DOHH2 (cell line): Measurements from ENCODE around the gene BAHD1.

Experiments
- CTCF ChIP-seq: fragments of 200-600 bp; sonication (generic); IDR thresholded peaks from one replicate; pipeline ENCODE4 v1.5.1; 2014; ENCODE audit warnings: antibody characterized with exemption, mild to moderate bottlenecking, low read depth, low read length; ENCODE audit not compliant: poor library complexity, severe bottlenecking
- EZH2phosphoT487 ChIP-seq: fragments of 200-600 bp; sonication (generic); IDR thresholded peaks from 2 replicates; pipeline ENCODE4 v1.6.1; 2017; ENCODE audit warnings: borderline replicate concordance, mild to moderate bottlenecking, antibody characterized with exemption, low read length, moderate library complexity, mixed read lengths

GRCh38 chr15:40439960-40440742 is 602 bp upstream of the BAHD1 start:
- no peak for TF ChIP-seq CTCF
- peak; percentile 37; the same call in 1 of the 2 replicates for TF ChIP-seq EZH2phosphoT487
